Gastrocnemius medialis (tissue), 4 donors: ENCODE data around the gene SPTSSA.
"Not testable (repeated sequence)": the region's sequence is repeated elsewhere in the genome, so short reads cannot be mapped to it uniquely, and the experiment has no call there.

Experiments
- POLR2A ChIP-seq, 2 donors: fragments of 450-650 bp; IDR thresholded peaks; one replicate each; pipeline ENCODE4 v1.6.1; 2017; ENCODE audit warnings: antibody characterized with exemption in 2 of 2, mild to moderate bottlenecking in 2 of 2, moderate library complexity in 2 of 2
- TF ChIP-seq, protein P1 (sequence below), 5 experiments: fragments of 450-650 bp in 3 of 5; fragments of 200-600 bp in 2 of 5; sonication (generic) in 2 of 5; IDR thresholded peaks in 4 of 5; conservative IDR thresholded peaks in 1 of 5; 1 replicate in 4 of 5; 2 replicates in 1 of 5; pipeline ENCODE4 v1.5.1; 2016 to 2019; ENCODE audit warnings: antibody characterized with exemption in 5 of 5, mild to moderate bottlenecking in 3 of 5, moderate library complexity in 3 of 5

DNA sequence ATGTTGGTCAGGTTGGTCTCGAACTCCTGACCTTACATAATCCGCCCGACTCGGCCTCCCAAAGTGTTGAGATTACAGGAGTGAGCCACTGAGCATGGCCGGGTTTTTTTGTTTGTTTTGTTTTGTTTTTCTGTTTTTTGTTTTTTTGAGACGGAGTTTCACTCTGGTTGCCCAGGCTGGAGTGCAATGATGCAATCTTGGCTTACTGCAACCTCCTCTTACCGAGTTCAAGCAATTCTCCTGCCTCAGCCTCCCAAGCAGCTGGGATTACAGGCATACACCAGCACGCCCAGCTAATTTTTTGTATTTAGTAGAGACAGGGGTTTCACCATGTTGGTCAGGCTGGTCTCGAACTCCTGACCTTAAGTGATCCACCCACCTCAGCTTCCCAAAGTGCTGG is 42.0 kb upstream of the SPTSSA start:
- TF ChIP-seq, protein P1, sequence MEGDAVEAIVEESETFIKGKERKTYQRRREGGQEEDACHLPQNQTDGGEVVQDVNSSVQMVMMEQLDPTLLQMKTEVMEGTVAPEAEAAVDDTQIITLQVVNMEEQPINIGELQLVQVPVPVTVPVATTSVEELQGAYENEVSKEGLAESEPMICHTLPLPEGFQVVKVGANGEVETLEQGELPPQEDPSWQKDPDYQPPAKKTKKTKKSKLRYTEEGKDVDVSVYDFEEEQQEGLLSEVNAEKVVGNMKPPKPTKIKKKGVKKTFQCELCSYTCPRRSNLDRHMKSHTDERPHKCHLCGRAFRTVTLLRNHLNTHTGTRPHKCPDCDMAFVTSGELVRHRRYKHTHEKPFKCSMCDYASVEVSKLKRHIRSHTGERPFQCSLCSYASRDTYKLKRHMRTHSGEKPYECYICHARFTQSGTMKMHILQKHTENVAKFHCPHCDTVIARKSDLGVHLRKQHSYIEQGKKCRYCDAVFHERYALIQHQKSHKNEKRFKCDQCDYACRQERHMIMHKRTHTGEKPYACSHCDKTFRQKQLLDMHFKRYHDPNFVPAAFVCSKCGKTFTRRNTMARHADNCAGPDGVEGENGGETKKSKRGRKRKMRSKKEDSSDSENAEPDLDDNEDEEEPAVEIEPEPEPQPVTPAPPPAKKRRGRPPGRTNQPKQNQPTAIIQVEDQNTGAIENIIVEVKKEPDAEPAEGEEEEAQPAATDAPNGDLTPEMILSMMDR (IDR thresholded peaks at IDR 0.05 in 4 of 5, conservative IDR thresholded peaks at IDR 0.05 in 1 of 5): not testable (repeated sequence)
- TF ChIP-seq POLR2A (IDR thresholded peaks at IDR 0.05): not testable (repeated sequence)
